GM18499 (cell line): ENCODE measurements around the gene CKAP5.

ENCODE experiments used
- ATAC-seq: cut with Tn5 transposase; IDR thresholded peaks from one replicate; pipeline ENCODE4 v1.9.1; 2021; ENCODE audit warnings: moderate number of reproducible peaks; ENCODE audit not compliant: insufficient read depth, unreplicated experiment

The CKAP5 gene

GRCh38 chr11:46845740-46846509 lies at the start of gene CKAP5:
TSS of gene CKAP5 (minus strand) at chr11:46846280. CDS start at chr11:46821231, 25,049 bp downstream.
- peak; percentile 75 for ATAC-seq

GRCh38 chr11:46895821-46896220 lies 49.7 kb upstream of the CKAP5 start:
- no peak for ATAC-seq

- no peak for ATAC-seq
Observed at GRCh38 chr11:46894961-46895360, 48.9 kb upstream of the CKAP5 start.

GRCh38 chr11:46894506-46894905 lies 48.4 kb upstream of the CKAP5 start:
- no peak for ATAC-seq

- no peak for ATAC-seq
Observed at GRCh38 chr11:46892838-46893237, 46.8 kb upstream of the CKAP5 start.

- ATAC-seq: no peak
Observed at GRCh38 chr11:46892109-46892508, 46.0 kb upstream of the CKAP5 start.

GRCh38 chr11:46890665-46891064 lies 44.6 kb upstream of the CKAP5 start:
- ATAC-seq: no peak

- no peak for ATAC-seq
Observed at GRCh38 chr11:46889689-46890475, 43.8 kb upstream of the CKAP5 start.

- no peak for ATAC-seq
Observed at GRCh38 chr11:46889251-46889650, 43.2 kb upstream of the CKAP5 start.

- no peak for ATAC-seq
Observed at GRCh38 chr11:46888636-46889035, 42.6 kb upstream of the CKAP5 start.

GRCh38 chr11:46886211-46886610 lies 40.1 kb upstream of the CKAP5 start:
- ATAC-seq: no peak

GRCh38 chr11:46879056-46879585 lies 33.0 kb upstream of the CKAP5 start:
- no peak for ATAC-seq

GRCh38 chr11:46877580-46877979 lies 31.5 kb upstream of the CKAP5 start:
- no peak for ATAC-seq

GRCh38 chr11:46876471-46876870 lies 30.4 kb upstream of the CKAP5 start:
- no peak for ATAC-seq

- ATAC-seq: no peak
Observed at GRCh38 chr11:46874586-46874985, 28.5 kb upstream of the CKAP5 start.

- no peak for ATAC-seq
Observed at GRCh38 chr11:46868912-46869311, 22.8 kb upstream of the CKAP5 start.

- no peak for ATAC-seq
Observed at GRCh38 chr11:46865340-46865739, 19.3 kb upstream of the CKAP5 start.

- no peak for ATAC-seq
Observed at GRCh38 chr11:46860218-46860617, 14.1 kb upstream of the CKAP5 start.

- no peak for ATAC-seq
Observed at GRCh38 chr11:46858920-46859546, 13.0 kb upstream of the CKAP5 start.

- ATAC-seq: no peak
Observed at GRCh38 chr11:46857666-46858065, 11.6 kb upstream of the CKAP5 start.
